Activated CD8-positive, alpha-beta memory T cell treated with anti-CD3 and anti-CD28 coated beads, Interleukin-2, amount 50 U/mL, for 48 hours (primary cell): ENCODE data around the gene CHST13.

Experiments
- DNase-seq: peaks from one replicate; pipeline ENCODE4 v3.0.0-alpha.2; 2020

The CHST13 gene

DNA sequence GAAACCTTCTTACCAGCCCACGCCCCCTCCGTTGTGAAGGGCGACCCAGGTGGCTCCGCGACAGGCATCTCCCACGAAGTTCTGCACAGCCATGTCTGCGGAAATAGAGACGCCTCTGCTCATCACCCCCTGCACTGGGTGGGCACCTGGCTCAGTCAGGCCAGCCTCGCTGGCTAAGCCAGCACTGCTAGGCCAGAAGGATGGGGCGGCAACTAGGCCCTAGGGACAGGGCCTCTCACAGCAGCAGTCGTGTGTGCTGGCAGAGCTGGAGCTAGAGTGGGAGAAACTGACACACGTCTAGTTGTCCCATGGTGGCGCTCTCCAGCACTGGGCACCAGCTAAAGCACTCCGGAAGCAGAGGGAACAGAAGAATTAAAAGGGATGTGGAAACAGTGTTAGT, 35.8 kb upstream of the CHST13 start:
- DNase-seq = no peak

GRCh38 chr3:126488886-126489569, 34.9 kb upstream of the CHST13 start:
- no peak for DNase-seq

DNA sequence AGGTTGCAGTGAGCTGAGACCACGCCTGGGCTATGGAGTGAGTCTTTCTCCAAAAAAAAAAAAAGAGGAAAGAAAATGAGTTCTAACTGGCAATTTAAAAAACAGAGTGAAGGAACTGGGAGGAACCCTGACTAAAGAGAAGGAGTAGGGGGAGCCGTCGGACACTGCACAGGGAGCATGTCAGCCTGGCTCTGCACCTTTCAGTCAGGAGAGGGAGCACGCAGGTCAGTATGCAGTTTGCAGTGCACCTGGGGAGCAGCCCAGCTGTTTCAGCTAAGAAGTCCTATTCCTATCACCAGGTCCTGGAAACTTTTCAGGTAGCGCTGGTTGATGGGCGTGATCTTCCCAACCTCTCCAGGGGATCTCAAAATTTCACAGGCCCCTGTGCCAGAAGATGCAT, 33.3 kb upstream of the CHST13 start:
- DNase-seq = no peak

- no peak for DNase-seq
These were observed 32.5 kb upstream of the CHST13 start for GRCh38 chr3:126491221-126492013.

DNA sequence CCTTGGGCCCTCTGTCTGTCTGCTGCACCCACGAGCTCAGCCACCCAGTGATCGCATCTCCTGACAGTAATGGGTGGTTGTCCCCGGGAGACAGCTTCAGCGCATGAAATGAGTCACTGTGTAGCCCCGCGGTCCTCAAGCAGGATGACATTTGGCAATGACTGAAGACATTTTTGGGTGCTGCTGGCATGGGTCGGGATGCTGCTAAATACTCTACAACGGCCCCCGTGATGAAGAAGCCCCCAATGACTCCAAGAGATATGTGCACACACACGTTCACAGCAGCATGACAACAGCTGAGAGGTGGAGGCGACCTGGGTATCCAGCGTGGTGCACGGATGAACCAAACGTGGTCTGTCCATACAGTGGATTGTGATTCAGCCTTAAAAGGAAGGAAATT, 30.9 kb upstream of the CHST13 start:
- DNase-seq = no peak

DNA sequence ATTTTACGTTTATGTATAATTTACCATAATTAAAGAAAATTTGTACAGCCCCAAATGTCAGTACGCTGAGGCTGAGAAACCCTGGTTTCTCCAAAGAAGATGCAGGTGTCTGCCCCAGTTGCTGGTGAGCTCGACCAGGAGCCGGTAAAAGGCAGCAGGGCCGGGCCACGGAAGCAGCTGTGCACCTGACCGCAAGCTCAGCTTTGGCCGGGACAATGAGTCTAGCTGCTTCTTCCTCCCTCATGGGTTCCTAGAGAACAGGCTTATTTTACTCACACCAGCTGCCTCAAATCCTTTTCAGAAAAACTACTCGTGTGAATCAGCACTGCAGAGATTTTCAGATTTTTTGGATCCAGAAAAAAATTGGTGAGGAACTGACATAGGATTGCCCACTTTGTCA, 30.2 kb upstream of the CHST13 start:
- no peak for DNase-seq

DNA sequence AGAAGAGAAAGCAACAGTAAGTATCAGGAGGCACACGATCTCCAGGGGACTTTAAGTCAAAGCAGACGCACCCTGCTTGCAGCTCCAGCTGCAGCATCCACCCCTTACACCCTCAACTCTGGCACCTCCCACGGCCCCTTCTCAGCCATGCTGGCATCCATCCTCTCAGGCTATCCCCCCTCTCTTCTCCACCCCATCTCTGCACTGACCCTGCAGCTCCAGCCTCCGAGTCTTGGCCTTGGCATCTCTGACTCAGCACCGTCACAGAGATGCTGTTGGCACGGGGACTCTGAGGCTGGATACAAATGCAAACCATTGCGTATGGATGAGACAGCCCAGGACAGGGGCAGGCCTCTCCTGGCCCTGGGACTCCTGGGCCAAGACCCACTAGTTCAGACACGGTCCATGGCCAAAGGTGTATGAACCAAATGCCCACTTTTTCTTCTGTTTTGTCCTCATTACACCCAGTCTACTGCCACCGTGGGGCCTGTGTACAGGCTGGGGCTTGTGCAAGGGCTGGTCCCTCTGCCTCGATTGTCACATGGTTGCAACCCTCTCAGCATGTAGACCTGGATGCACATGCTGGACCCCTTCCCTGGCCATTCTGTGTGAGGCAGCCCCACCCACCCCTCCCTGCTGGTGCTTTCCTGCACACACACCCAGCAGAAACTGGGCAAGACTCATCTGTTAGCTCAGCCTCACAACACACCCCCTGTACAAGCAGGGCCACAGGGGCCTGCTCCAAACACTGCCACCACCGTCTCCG, 29.6 kb upstream of the CHST13 start:
- DNase-seq = no peak

DNA sequence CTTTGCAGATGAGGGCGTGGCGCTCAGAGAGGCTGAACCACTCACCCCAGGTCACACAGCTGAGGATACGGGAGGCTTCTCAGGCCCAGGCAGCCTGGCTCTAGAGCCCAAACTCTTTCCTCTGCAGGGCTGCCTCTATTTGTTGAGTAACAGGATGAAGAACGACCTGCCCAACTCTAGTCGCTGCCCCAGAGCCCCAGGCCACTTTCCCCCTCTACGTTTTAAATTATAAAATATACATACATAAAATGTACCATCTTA, 29.1 kb upstream of the CHST13 start:
- no peak for DNase-seq

DNA sequence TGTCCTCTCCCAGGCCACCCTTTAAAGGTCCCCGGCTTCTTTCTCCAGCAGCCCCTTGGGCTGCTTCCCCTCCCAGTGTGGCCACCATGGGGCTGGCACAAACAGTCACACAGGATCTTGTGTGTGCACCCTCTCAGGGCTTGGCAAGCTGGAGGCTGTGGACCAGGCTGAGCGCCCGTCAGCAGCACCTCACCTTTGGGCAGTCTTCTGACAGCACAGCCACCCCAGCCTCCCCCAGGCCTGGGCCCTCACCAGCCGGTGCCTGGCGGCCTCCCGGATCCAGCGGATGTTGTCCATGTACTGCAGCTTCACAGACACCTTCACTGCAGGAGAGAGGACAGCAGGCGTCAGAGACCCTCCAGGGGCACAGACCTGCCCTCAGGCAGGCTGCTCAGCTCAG, 28.2 kb upstream of the CHST13 start:
- no peak for DNase-seq

- no peak for DNase-seq
These were observed 26.8 kb upstream of the CHST13 start for GRCh38 chr3:126496894-126497850.

GRCh38 chr3:126497956-126498355, 26.0 kb upstream of the CHST13 start:
- no peak for DNase-seq

DNA sequence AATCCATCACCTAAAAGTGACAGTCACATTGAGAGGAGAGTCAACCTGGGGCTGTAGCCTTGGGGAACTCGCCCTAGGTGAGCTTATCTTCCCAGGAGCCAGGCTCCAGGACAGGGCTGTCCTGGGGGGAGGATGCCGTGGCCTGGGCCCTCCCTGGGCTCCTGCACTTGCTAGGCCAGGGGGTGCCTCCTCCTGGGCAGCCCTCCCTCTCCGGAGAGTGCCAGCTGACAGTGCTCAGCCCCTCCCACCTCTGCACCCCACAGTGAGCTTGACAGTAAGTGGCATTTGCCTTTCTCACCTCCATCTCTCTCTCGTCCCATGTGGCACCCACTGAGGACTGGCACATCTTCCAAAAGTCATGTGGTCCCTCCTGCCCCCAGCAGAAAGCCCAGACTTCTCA, 25.5 kb upstream of the CHST13 start:
- no peak for DNase-seq

DNA sequence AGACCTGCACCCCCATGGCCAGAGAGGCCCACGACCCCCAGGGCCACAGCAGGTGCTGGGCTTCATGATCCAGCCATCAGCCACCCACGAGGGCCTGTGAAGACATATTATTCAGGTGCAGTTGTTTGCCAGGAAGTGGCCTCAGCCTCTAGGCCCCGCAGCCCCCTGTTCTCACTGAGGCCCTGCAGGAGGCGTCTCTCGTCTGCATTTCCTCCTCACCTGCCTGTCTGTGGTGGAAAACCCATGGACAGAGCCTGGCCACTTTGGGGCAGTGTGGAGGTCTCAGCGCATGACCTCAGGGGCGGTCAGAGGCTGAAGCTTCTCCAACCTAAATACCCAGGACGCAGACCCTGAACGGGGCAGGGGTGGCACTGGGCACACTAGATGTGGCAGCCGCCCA, 25.0 kb upstream of the CHST13 start:
- DNase-seq = no peak

- DNase-seq = no peak
These were observed 24.6 kb upstream of the CHST13 start for GRCh38 chr3:126499401-126499800.

DNA sequence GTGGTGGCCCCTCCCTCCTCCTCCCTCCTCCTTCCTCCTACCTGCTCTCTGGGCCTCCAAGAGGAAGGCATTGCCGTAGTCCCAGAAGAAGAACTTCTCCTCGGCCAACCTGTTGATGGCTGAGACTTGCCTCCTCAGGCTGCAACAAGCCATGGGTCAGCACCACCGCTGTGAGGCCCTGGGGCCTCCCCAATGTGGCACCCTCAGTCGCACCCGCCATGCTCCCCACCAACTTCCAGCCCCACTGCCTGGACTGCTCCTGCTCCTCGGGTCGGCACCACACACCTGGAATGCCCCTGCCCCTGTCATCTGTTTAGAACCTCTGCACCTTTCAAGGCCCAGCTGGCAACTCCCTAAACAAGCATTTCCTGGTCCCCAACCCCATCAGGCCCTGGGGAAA, 23.9 kb upstream of the CHST13 start:
- no peak for DNase-seq

DNA sequence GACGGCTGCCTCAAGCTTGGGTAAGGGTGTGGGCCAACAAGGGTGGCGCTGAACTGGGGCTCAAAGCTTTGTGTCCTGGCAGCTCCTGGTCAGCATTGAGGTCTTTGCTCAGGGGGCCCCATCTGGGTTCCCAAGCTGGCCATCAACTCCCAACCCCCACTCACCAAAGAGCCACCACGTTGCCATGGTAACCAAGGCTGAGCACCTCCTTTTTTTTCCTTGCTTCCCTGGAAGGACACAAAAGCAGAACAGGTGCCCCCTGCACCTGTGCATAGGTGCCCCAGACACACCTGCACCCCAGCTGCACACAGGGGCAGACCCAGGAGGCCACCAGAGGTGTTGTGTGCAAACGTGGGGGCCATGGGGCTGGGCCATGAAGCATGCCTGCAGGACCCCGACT, 22.9 kb upstream of the CHST13 start:
- no peak for DNase-seq

DNA sequence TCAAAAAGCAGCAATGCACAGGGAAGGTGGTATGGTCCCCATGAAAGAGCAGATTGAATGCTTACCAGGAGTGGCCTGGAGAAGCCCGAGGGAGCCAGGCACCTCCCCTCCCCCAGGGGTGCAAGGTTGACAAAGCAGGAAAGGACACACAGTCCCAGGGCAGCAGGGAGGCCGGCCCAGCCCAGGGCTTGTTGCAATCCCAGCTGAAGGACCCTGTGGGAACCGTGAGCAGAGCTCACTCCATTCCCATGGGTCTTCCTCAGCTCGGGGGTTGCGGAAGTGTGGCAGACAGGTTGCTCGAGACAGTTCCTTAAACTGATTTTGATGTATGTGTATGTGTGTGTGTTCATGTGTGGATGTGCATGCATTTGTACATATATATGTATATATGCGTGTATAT, 22.2 kb upstream of the CHST13 start:
- DNase-seq = no peak

DNA sequence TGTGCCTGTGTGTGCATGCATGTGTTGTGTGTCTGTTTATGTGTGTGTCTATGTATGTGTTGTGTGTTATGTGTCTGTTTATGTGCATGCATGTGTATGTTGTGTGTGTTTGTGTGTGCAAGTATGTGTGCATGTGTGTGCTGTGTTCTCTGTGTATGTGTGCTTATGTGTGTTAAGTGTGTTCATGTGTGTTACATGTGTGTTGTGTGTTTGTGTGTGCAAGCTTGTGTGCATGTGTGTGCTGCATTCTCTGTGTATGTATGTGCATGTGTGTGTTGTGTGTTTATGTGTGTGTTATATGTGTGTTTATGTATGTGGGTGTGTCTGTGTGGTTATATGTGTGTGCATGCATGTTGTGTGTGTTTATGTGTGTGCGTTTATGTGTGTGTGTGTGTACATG, 21.3 kb upstream of the CHST13 start:
- no peak for DNase-seq

DNA sequence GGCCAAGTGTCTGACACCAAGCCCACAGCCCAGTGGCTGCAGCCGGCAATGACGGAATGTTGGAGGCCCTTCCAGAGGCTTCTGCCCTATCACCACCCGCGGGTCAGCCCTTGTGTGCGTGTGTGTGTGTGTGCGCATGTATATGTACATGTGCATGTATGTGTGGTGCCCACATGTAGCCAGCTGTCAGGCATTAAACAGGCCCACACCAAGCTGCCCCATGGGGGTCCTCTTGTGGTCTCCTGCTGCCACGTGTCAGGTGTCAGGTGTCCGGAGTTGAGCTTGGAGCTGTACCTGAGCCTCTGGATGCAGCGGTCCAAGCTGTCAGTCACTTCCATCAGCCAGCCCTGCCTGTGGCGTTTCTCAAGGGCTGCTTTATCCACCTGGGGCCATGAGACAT, 20.3 kb upstream of the CHST13 start:
- DNase-seq = no peak

- DNase-seq = no peak
These were observed 16.1 kb upstream of the CHST13 start for GRCh38 chr3:126507886-126508285.

- no peak for DNase-seq
These were observed 15.4 kb upstream of the CHST13 start for GRCh38 chr3:126508564-126508964.

- no peak for DNase-seq
These were observed 14.2 kb upstream of the CHST13 start for GRCh38 chr3:126509597-126510307.
